HL-60/S4 treated with retinoic acid at 250 ng/mL for 4 days and 3 days (cell line): ENCODE data around the gene CLIC1.

Experiments
- in situ Hi-C: fragments of 300-500 bp; cut with MboI; formaldehyde crosslinking; loops from 2 replicates; pipeline ENCODE4 v1.7.0; 2022; ENCODE audit warnings: low sequenced_read_pairs

CLIC1 gene

GRCh38 chr6:31768363-31769257 is 32.3 kb upstream of the CLIC1 start:
- in situ Hi-C loops = no loop called here

- in situ Hi-C loops = no loop called here
These were observed 30.8 kb upstream of the CLIC1 start for GRCh38 chr6:31767096-31767645.

GRCh38 chr6:31765910-31766794 is 29.8 kb upstream of the CLIC1 start:
- in situ Hi-C loops = no loop called here

GRCh38 chr6:31765559-31765909 is 29.2 kb upstream of the CLIC1 start:
- in situ Hi-C loops = no loop called here

- in situ Hi-C loops = no loop called here
These were observed 27.9 kb upstream of the CLIC1 start for GRCh38 chr6:31764198-31764597.

GRCh38 chr6:31763619-31763940 is 27.2 kb upstream of the CLIC1 start:
- in situ Hi-C loops = no loop called here

GRCh38 chr6:31762878-31763618 is 26.7 kb upstream of the CLIC1 start:
- in situ Hi-C loops = no loop called here

GRCh38 chr6:31762356-31762755 is 26.0 kb upstream of the CLIC1 start, which contains the start of gene SAPCD1:
TSS of gene SAPCD1 (plus strand) at chr6:31762656. CDS start at chr6:31763055, 399 bp downstream.
- in situ Hi-C loops = no loop called here

GRCh38 chr6:31761343-31761742 is 25.0 kb upstream of the CLIC1 start:
- in situ Hi-C loops = no loop called here

GRCh38 chr6:31760790-31761189 is 24.5 kb upstream of the CLIC1 start:
- in situ Hi-C loops = no loop called here

GRCh38 chr6:31758281-31758680 is 22.0 kb upstream of the CLIC1 start:
- in situ Hi-C loops = no loop called here

GRCh38 chr6:31752739-31753319 is 16.5 kb upstream of the CLIC1 start:
- in situ Hi-C loops = no loop called here

- in situ Hi-C loops = no loop called here
These were observed 14.2 kb upstream of the CLIC1 start for GRCh38 chr6:31750411-31751022.

- in situ Hi-C loops = no loop called here
These were observed 13.1 kb upstream of the CLIC1 start for GRCh38 chr6:31749301-31750036.

- in situ Hi-C loops = no loop called here
These were observed 8.1 kb upstream of the CLIC1 start for GRCh38 chr6:31744422-31744821.

GRCh38 chr6:31742894-31743293 is 6.6 kb upstream of the CLIC1 start:
- in situ Hi-C loops = no loop called here

- in situ Hi-C loops = no loop called here
These were observed 5.5 kb upstream of the CLIC1 start for GRCh38 chr6:31741815-31742214.

- in situ Hi-C loops = no loop called here
These were observed 4.3 kb upstream of the CLIC1 start for GRCh38 chr6:31740397-31741223.
